VCaP (cell line): ENCODE results near the gene TSC1.
"Not testable (repeated sequence)": the region's sequence is repeated elsewhere in the genome, so short reads cannot be mapped to it uniquely, and the experiment has no call there.

ENCODE experiments used
- H3K27ac ChIP-seq: fragments of 450-650 bp; 2 replicates; pipeline ENCODE4 v1.5.1; 2017
- TF ChIP-seq, protein P1 (sequence below): fragments of 450-650 bp; conservative IDR thresholded peaks from 2 replicates; pipeline ENCODE4 v1.5.1; 2017; ENCODE audit warnings: mild to moderate bottlenecking, moderate library complexity

Gene TSC1

DNA sequence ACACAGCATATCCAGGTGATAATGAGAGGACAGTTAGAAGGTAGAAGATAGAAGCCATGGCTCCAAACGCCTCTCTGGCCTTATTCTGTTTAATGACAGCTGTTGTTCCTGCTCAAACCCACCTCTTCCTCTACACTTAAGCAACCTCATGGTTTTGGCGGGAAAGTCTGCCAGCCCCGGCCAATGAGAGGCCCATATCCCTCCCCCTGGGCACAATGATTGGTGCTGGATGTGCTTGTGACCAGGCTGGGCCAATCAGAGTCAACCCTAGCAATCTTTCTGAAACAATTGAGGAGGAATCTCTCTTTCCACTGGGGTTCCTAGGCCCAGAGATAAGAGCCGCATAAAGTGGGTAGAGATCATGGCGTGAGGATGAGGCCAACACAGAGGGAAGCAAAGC, 29.3 kb upstream of the TSC1 start:
- H3K27ac ChIP-seq: no peak overlapping the region
- TF ChIP-seq, protein P1, sequence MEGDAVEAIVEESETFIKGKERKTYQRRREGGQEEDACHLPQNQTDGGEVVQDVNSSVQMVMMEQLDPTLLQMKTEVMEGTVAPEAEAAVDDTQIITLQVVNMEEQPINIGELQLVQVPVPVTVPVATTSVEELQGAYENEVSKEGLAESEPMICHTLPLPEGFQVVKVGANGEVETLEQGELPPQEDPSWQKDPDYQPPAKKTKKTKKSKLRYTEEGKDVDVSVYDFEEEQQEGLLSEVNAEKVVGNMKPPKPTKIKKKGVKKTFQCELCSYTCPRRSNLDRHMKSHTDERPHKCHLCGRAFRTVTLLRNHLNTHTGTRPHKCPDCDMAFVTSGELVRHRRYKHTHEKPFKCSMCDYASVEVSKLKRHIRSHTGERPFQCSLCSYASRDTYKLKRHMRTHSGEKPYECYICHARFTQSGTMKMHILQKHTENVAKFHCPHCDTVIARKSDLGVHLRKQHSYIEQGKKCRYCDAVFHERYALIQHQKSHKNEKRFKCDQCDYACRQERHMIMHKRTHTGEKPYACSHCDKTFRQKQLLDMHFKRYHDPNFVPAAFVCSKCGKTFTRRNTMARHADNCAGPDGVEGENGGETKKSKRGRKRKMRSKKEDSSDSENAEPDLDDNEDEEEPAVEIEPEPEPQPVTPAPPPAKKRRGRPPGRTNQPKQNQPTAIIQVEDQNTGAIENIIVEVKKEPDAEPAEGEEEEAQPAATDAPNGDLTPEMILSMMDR: no peak

DNA sequence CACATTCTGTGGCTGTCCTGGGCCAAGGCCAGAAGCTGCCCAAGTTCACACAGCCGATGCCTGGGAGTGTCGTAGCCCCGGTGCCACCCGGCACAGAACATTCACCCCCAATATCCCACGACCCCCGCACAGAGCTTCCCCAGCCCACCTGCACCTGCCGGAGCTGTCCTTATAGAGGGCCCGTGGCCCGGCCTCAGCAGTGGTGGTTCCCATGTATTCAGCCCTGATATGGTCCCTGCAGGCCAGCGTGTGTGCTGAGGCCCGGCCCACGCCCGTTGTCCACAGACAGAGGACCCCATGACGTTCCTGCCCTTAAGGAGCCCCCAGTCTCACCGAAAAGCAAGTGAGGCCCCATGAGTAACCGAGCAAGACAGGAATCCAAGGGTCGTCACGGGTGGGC, 28.8 kb upstream of the TSC1 start:
- H3K27ac ChIP-seq: no peak overlapping the region; the same call in 1 of the 2 replicates
- TF ChIP-seq, protein P1: no peak

DNA sequence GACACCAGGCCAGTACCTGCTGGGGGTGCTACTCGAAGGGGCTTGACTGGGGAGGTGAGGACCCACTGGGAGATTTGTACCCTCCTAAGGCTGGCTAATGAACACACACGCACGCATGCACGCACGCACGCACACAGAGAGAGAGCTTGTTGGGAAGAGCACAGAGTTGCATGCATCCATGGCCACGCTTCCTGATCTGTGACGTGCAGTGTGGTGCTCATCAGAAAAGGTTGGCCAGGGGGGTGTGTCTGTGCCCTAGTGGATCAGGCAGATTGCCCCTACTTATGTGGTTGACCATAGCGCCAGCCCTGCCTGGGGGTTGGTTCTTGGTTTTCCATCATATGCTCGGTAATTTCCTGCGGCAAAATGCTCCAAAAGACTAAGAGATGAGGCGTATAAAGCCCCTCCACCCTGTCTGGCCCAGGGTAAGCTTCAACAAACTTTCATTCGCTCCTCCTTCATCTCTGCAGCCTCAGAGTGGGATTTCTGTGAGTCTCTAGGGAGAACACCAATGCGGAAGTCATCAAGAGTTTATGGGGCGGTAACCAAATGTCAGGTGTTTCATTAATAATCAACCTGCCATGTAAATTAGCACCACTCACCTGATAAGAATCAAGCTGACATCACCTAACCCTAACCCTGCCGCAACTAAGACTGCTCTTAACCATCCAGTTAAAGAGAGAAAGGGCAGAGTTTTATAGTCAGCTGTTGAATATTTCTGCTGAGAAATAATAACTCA, 26.1 kb upstream of the TSC1 start:
- TF ChIP-seq, protein P1: no peak
- no peak overlapping the region for H3K27ac ChIP-seq

DNA sequence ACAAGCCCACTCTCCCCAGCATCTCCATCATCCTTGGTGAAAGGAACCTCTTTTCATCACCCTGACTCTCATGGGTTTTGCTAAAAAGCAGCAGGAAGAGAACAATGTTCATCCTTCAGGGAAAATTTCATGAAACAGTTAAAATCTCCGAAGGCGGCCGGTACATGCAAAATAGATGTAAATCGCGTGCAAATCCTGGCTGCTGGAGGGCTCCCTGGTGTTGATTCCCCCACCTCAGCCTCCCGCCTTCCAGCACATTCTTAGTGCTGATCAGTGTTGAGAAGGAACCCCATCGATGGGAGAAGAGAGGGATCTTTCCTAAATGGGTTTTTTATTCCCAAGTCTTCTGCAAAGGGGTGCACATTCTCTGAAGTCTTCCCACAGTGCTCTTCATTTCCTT, 25.4 kb upstream of the TSC1 start:
- TF ChIP-seq, protein P1: no peak
- H3K27ac ChIP-seq: no peak overlapping the region

DNA sequence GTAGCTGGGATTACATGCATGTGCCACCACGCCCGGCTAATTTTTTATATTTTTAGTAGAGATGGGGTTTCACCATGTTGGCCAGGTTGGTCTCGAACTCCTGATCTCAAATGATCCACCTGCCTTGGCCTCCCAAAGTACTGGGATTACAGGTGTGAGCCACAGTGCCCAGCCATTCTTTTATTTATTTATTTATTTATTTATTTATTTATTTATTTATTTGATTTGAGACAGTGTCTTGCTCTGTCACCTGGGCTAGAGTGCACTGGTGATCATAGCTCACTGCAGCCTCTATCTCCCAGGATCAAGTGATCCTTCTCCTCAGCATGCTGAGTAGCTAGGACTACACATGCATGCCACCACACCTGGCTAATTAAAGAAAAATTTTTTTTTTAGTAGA, 23.5 kb upstream of the TSC1 start:
- H3K27ac ChIP-seq: not testable (repeated sequence)

DNA sequence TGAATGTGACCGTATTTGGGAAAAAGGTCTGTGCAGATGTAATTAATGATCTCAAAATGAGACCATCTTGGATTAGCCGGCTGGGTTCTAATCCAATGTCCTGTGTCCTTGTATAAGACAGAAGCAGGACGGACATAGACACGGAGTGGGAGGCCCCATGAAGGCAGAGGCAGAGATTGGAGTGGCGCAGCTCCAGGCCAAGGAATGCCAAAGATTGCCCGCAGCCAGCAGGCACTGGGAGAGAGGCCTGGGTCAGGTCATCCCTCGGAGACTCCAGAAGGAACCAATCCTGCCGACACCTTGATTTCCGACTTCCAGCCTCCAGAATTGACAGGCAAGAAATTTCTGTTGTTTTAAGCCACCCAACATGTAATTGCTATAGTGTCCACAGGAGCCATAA, 21.1 kb upstream of the TSC1 start:
- no peak overlapping the region for H3K27ac ChIP-seq
- TF ChIP-seq, protein P1: no peak

DNA sequence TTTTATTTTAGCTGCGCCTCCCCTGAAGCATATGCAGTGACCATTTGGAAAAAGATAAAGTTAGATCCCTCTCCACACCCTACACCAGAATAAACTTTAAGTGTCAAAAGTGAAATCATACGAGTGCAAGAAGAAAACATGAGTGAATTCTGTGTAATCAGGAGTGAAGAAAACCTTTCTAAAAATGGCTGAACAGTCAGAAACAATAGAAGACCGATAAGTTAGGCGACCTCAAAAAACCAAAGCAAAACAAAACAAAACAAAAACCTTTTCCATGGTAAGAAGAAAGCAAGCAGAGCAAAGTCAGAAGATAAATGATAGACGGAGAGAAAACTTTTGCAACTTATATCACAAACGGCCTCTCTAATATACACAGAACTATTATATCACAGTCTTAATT, 16.6 kb upstream of the TSC1 start:
- H3K27ac ChIP-seq: no peak overlapping the region
- TF ChIP-seq, protein P1: no peak

DNA sequence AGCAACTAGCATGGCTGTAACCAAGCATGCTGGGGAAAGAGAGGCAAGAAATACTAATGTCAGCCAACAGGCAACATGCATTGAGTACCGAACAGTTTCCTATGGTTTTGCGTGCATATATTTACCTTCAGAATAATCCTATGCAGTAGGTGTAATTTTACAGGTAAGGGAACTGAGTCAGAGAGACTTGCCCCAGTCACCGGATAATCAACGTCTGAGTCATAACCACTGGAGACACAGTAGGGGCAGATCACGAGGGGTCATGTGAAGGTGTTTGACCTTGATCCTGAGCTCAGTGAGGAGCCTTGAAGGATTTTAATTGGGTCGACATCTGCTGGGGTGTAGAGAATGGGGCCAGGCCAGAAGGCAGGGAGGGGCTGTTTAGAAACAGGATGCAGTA, 13.4 kb upstream of the TSC1 start:
- TF ChIP-seq, protein P1: no peak
- H3K27ac ChIP-seq: no peak overlapping the region
